Fibroblast of pulmonary artery (primary cell): ENCODE measurements around the gene VASH1.

ENCODE experiments used
- DNase-seq: peaks from one replicate; pipeline ENCODE4 v3.0.0-alpha.2; 2010; ENCODE audit warnings: low read depth
- H3K4me3 ChIP-seq: replicated peaks from 2 replicates; pipeline ENCODE4 v1.5.1; 2011; ENCODE audit warnings: low read depth, mild to moderate bottlenecking, control low read depth, low read length, moderate library complexity
- TF ChIP-seq, protein P1 (sequence below): IDR thresholded peaks from 2 replicates; pipeline ENCODE4 v1.5.1; 2011; ENCODE audit warnings: mild to moderate bottlenecking, control low read depth, low read length, inconsistent platforms; ENCODE audit errors: missing control alignments

Gene VASH1

DNA sequence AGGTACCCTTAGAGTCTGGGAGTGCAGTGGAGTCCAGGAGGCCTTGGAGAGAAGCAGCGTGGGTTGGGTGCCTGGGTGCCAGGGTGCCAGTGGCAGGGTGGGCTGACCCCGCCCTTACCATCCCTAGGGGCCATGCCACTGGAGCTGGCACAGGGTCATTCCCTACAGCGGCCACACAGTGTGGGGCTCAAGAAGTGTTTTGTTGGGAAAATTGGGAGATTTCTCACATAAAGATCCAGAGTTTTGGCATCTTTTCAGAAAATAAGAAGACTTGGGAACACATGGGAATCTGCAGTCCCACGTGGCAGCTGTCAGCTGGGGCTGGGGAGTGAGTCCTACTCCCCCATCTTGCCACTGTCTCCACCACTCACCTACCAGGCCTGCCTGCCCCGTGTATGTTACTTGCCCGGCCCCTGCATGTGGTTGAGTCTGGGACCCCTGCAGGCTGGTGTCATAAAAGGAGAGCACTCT, 4.2 kb downstream of the VASH1 start:
- DNase-seq: no peak
- no peak overlapping the region for H3K4me3 ChIP-seq
- TF ChIP-seq, protein P1, sequence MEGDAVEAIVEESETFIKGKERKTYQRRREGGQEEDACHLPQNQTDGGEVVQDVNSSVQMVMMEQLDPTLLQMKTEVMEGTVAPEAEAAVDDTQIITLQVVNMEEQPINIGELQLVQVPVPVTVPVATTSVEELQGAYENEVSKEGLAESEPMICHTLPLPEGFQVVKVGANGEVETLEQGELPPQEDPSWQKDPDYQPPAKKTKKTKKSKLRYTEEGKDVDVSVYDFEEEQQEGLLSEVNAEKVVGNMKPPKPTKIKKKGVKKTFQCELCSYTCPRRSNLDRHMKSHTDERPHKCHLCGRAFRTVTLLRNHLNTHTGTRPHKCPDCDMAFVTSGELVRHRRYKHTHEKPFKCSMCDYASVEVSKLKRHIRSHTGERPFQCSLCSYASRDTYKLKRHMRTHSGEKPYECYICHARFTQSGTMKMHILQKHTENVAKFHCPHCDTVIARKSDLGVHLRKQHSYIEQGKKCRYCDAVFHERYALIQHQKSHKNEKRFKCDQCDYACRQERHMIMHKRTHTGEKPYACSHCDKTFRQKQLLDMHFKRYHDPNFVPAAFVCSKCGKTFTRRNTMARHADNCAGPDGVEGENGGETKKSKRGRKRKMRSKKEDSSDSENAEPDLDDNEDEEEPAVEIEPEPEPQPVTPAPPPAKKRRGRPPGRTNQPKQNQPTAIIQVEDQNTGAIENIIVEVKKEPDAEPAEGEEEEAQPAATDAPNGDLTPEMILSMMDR: no peak

DNA sequence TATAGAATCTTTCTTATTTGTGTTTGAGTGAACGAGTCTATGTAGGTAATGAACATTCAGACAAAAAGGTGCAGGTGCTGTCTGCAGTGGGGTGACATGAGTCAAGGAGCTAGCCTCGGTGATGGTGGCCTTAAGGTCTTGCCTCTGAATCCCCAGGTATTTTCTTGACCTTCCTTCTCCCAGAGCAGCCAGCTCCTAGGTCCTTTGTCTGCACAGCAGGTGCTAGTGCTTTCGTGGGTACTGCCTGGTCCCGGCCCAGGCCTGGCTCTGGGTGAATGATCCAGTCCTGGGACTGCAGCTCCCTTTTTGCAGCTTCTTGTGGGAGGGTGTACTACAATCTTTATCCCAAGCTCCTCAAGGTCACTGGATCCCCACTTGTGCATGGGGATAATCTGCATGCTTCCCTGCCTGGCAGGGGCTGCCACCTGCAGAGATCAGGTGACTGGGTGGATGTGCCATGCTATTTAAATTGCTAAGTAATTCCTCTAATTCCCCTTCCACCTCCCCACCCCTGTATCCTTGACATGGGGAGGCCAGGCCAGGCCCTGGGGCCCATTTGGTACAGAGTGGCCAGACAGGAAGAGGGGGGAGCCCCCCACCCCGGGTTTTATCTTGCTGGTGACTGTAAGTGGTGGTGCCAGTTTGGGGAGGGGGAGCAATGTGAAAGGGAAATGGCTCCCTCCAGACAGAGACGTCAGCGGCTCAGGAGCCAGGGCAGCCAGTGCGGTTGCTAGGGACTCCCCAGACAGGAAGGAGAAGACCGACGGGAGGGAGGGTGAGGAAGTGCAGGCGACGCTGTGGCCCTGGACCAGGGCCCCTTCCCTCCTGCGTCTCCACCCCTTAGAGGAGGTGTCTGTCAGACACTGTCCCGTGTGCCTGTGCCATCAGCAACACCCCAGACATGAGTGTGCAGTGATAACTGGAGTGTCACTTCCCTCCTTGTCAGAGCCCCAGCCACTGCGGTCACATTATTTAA, 6.7 kb downstream of the VASH1 start:
- TF ChIP-seq, protein P1: no peak
- H3K4me3 ChIP-seq: no peak overlapping the region
- DNase-seq: peak; percentile 52

DNA sequence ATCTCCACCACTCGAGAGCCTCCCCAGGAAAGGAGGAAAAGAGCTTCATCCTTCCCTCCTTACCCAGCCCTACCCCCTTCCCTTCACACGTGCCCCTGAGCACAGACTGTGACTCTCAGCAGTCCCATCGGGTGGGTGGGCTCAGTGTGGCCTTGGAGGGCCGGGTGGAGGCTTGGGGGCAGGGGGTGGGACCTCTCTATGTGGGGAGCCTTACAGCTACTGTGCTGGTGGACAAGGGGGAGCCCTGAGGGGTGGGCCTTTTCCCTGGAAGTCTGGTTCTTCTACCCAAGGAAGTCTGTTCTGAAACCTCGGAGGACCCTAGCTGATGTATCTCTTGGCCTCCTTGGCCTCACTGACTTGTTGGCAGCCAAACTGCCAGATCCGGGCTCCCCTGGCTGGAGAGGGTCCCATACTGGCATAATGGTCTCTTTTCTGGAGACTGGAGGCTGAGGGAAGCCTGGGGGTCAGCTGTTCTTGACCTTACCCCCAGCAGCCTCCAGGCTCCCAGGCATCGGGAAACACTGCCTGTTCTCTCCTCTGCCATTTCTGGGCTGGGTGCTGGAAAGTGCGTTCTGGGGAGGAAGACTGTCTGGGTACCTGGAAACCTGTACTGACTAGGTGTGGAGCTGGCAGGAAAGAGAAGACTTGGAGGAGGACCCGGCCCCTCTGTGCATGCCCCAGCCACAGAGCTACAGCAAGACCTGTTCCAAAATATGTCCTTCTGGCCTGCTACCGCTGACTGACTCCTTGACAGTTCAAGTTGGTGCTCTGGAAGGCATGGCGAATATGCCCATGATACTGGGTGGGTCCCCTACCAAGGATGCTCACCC, 7.6 kb downstream of the VASH1 start:
- H3K4me3 ChIP-seq: no peak overlapping the region

DNA sequence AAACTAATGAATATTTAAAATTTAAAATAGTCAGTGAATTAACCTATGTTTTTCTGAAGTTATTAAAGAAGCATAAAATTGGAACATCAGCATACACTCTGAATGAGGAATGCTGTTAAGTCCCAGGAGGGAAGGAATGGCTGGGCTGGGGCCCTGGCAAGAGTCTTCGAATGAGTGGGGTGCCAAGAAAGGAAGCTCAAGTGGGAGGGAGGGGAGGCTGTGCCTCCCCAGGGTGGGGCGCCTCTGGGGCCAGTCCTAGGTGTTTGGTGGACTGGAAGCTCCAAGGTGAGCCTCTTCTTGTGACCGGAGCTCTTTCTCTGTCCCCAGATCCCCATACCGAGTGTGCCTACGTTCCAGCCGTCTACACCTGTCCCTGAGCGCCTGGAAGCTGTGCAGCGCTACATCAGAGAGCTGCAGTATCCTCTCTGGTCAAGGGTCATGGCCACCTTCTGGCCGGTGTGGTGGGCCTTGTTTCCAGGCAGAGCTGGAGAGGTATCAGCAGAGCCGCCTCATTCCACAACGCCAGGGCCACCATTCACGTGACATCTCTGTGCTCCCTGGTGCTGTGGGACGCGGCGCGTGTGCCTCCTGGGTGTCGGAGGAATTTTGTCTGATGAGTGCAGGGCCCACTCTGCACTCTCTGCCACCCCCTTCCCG, 8.5 kb downstream of the VASH1 start:
- DNase-seq: no peak
- TF ChIP-seq, protein P1: no peak
- H3K4me3 ChIP-seq: no peak overlapping the region

More for the DNA sequence above, 7.6 kb downstream of the VASH1 start:
- DNase-seq: no peak
- TF ChIP-seq, protein P1: no peak

DNA sequence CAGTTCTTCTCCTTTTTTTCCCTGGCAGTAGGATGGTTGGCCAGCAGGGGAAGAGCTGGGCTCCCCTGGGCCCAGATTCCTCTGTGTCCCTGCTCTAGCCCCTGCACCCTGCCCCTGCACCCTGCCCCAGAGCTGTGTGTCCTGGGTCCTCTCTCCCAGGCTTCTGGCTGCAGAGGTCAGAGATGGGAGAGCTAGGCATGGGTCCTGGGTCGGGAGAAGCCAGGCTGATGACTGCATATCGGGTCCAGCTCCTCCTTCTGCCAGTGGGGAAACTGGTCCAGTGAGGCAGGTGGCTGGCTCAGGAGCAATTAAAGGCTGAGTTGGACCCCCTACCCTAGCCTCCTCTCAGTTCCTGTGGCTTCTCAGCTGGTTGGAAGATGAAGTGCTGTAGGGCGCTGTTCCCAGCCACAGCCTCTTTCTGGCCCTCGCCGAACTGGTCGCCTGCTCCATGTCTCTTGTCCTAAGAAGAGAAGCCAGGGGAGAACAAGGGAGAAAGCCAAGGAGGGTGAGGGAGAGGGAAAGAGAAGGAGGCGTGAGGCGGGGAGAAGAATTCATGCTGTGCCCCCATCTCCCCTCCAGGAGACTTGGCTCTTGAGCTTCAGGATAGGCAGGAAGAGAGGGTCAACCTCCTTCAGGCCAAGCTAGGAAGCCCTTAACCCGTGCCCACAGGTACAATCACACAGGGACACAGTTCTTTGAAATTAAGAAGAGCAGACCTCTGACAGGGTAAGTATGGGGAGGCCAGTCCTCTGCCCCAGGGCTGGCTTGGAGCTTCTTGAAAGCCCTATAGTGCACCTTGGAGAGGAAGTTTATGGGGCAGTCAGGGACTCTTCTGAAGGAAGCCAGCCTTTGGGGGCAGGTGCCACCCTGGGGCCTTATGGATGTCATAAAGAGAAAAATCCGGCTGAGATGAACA, 9.5 kb downstream of the VASH1 start:
- no peak overlapping the region for H3K4me3 ChIP-seq
- no peak for DNase-seq
- TF ChIP-seq, protein P1: no peak

DNA sequence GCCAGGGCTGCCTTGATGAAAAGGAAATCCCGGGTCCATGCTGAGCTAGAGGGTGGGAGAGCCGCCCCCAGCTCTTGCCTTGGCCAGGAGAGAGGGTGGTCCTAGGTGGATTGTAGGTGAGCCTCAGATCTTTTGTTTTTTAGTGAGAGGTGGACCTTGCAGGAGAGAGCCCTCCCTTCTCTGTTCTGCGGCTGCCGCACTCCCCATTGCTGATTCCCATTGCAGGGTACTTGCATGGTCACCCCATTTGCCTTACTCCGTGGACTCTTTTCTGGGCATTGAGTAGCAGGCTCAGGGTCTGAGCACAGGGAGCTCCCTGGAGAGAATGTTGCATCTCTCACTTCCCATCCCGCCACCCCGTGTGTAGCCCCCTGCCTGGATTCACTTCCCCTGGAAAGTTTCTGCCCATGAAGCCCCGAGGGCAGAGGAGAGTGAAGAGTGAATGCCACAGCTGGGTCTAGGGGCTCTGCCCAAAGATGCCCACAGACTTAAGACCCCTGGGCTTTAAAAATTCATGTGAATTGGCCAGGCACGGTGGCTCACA, 10.2 kb downstream of the VASH1 start:
- no peak overlapping the region for H3K4me3 ChIP-seq
- TF ChIP-seq, protein P1: no peak
- no peak for DNase-seq
